SK-N-SH (cell line): ENCODE results near the gene CCHCR1. TPM values are rescaled to one million over a fixed set of nuclear protein-coding genes. Genes with fewer than 3 reads are reported as not detected.

Experiments used
- CTCF ChIA-PET: fragments of 300-600, 350-600 bp; formaldehyde crosslinking; extraction: SDS; loops from one replicate; lab custom pipeline; 2021; lab: Yijun Ruan, JAX
- POLR2A ChIA-PET: fragments of 350-600 bp; sonication (Branson Sonifier 250); formaldehyde crosslinking; extraction: SDS; loops from one replicate; lab custom pipeline; 2020; ENCODE audit warnings: antibody characterized with exemption, inconsistent platforms; lab: Yijun Ruan, JAX
- DNase-seq: peaks from one replicate; pipeline ENCODE4 v3.0.0; 2012
- H2AFZ ChIP-seq: fragments of 200-600 bp; sonication (generic); 2 replicates; pipeline ENCODE4 v1.8.1; 2016; ENCODE audit warnings: antibody characterized with exemption, mild to moderate bottlenecking, low read depth
- H3F3A ChIP-seq: fragments of 200-600 bp; sonication (generic); replicated peaks from 2 replicates; pipeline ENCODE3; 2016; ENCODE audit warnings: antibody characterized with exemption, mild to moderate bottlenecking; ENCODE audit not compliant: insufficient read depth
- H3K27ac ChIP-seq, 2 experiments: fragments of 200-500 bp in 1 of 2; fragments of 200-600 bp in 1 of 2; sonication (Bioruptor generic) in 1 of 2; sonication (generic), shearing (Covaris generic) in 1 of 2; 2 replicates each; pipeline versions ENCODE4 v1.5.1 to v1.6.1; 2014 to 2016; ENCODE audit warnings: low read depth in 2 of 2, inconsistent platforms in 1 of 2, low read length in 1 of 2, mild to moderate bottlenecking in 1 of 2, mixed read lengths in 1 of 2
- H3K27me3 ChIP-seq: fragments of 200-600 bp; sonication (generic), shearing (Covaris generic); 2 replicates; pipeline ENCODE4 v1.6.1; 2016; ENCODE audit warnings: mixed run types; ENCODE audit not compliant: insufficient read depth
- H3K36me3 ChIP-seq, 2 experiments: fragments of 200-500 bp in 1 of 2; fragments of 200-600 bp in 1 of 2; sonication (Bioruptor generic) in 1 of 2; sonication (generic) in 1 of 2; replicated peaks in 1 of 2; 2 replicates each; pipeline versions ENCODE3 to v1.5.1; 2014 to 2016; ENCODE audit warnings: low read length in 1 of 2, mild to moderate bottlenecking in 1 of 2; ENCODE audit not compliant: insufficient read depth in 2 of 2, control insufficient read depth in 1 of 2
- H3K4me1 ChIP-seq, 2 experiments: fragments of 200-500 bp in 1 of 2; fragments of 200-600 bp in 1 of 2; sonication (Bioruptor generic) in 1 of 2; sonication (generic), shearing (Covaris generic) in 1 of 2; 2 replicates each; pipeline versions ENCODE4 v1.5.1 to v1.6.1; 2014 to 2016; ENCODE audit warnings: low read depth in 1 of 2, low read length in 1 of 2, mixed run types in 1 of 2; ENCODE audit not compliant: insufficient read depth in 2 of 2, control insufficient read depth in 1 of 2
- H3K4me2 ChIP-seq: fragments of 200-600 bp; sonication (generic), shearing (Covaris generic); 2 replicates; pipeline ENCODE4 v1.6.1; 2017; ENCODE audit warnings: mixed run types
- H3K4me3 ChIP-seq, 2 experiments: fragments of 200-500 bp in 1 of 2; fragments of 200-600 bp in 1 of 2; sonication (Bioruptor generic) in 1 of 2; sonication (generic), shearing (Covaris generic) in 1 of 2; 2 replicates each; pipeline versions ENCODE4 v1.5.1 to v1.8.1; 2014 to 2016; ENCODE audit warnings: low read depth in 2 of 2, inconsistent platforms in 1 of 2, low read length in 1 of 2, mild to moderate bottlenecking in 1 of 2, mixed read lengths in 1 of 2, moderate library complexity in 1 of 2
- H3K79me2 ChIP-seq: fragments of 200-600 bp; sonication (generic); 2 replicates; pipeline ENCODE4 v1.8.1; 2017; ENCODE audit warnings: mild to moderate bottlenecking; ENCODE audit not compliant: insufficient read depth
- H3K9ac ChIP-seq: fragments of 200-600 bp; sonication (generic); 2 replicates; pipeline ENCODE4 v1.6.1; 2017; ENCODE audit warnings: mixed run types
- H3K9me2 ChIP-seq: fragments of 200-600 bp; sonication (generic); 2 replicates; pipeline ENCODE4 v1.6.1; 2017; ENCODE audit warnings: mixed run types
- H3K9me3 ChIP-seq: fragments of 200-600 bp; sonication (generic); 2 replicates; pipeline ENCODE4 v1.6.1; 2017; ENCODE audit warnings: mixed run types, mild to moderate bottlenecking, moderate library complexity
- H4K20me1 ChIP-seq: fragments of 200-600 bp; sonication (generic); 2 replicates; pipeline ENCODE4 v1.6.1; 2017; ENCODE audit warnings: mild to moderate bottlenecking, mixed run types; ENCODE audit not compliant: insufficient read depth
- CHD2 ChIP-seq: fragments of 150-350 bp; IDR thresholded peaks from 2 replicates; pipeline ENCODE4 v1.6.1; 2018; ENCODE audit warnings: low read length; ENCODE audit not compliant: partially characterized antibody
- ELF1 ChIP-seq: IDR thresholded peaks from 2 replicates; pipeline ENCODE4 v1.4.0; 2012
- EP300 ChIP-seq, 2 experiments: IDR thresholded peaks; 2 replicates each; pipeline versions ENCODE4 v1.4.0 to v1.6.1; 2012; ENCODE audit warnings: borderline replicate concordance in 1 of 2, low read depth in 1 of 2, low read length in 1 of 2
- EZH2phosphoT487 ChIP-seq: fragments of 200-600 bp; sonication (generic); IDR thresholded peaks from 2 replicates; pipeline ENCODE4 v1.6.1; 2017; ENCODE audit warnings: low read depth, mixed run types, mild to moderate bottlenecking, antibody characterized with exemption, moderate library complexity, borderline replicate concordance
- FOSL2 ChIP-seq: IDR thresholded peaks from 2 replicates; pipeline ENCODE4 v1.4.0; 2012; ENCODE audit warnings: low read depth, mild to moderate bottlenecking, moderate library complexity, borderline replicate concordance
- FOXJ3 ChIP-seq: sonication (generic); formaldehyde crosslinking; IDR thresholded peaks from 2 replicates; pipeline ENCODE4 v1.5.1; 2020; ENCODE audit warnings: mild to moderate bottlenecking, missing genetic modification reagents
- FOXM1 ChIP-seq: IDR thresholded peaks from 2 replicates; pipeline ENCODE4 v1.4.0; 2012; ENCODE audit warnings: low read depth, mild to moderate bottlenecking
- GABPA ChIP-seq: IDR thresholded peaks from 2 replicates; pipeline ENCODE4 v1.4.0; 2012; ENCODE audit warnings: low read depth, mild to moderate bottlenecking
- GATA2 ChIP-seq: sonication (generic); formaldehyde crosslinking; IDR thresholded peaks from 2 replicates; pipeline ENCODE4 v1.5.0; 2020; ENCODE audit warnings: mild to moderate bottlenecking, missing genetic modification reagents
- JUND ChIP-seq: IDR thresholded peaks from 2 replicates; pipeline ENCODE4 v1.4.0; 2012
- MEF2A ChIP-seq: IDR thresholded peaks from 2 replicates; pipeline ENCODE4 v1.4.0; 2012; ENCODE audit warnings: low read depth, borderline replicate concordance
- MXI1 ChIP-seq: IDR thresholded peaks from 2 replicates; pipeline ENCODE4 v1.6.1; 2012; ENCODE audit warnings: mild to moderate bottlenecking, low read depth, low read length, improper control_type of control experiment
- NFIC ChIP-seq: IDR thresholded peaks from 2 replicates; pipeline ENCODE4 v1.4.0; 2012; ENCODE audit warnings: borderline replicate concordance
- RXRA ChIP-seq: IDR thresholded peaks from 2 replicates; pipeline ENCODE4 v1.4.0; 2012; ENCODE audit warnings: low read depth, mild to moderate bottlenecking, borderline replicate concordance
- TCF12 ChIP-seq: IDR thresholded peaks from 2 replicates; pipeline ENCODE4 v1.4.0; 2012
- YY1 ChIP-seq: IDR thresholded peaks from 2 replicates; pipeline ENCODE4 v1.4.0; 2012; ENCODE audit warnings: low read depth, mild to moderate bottlenecking
- WGBS: methylation state at CpG from one replicate; pipeline ENCODE4 v1.1.6; 2017; ENCODE audit warnings: low lambda C conversion rate; 5-methylcytosine and 5-hydroxymethylcytosine counted together
- polyA plus RNA-seq, 3 experiments: library from polyadenylated mRNA; depleted of rRNA; stranded (reverse); fragments of >200 nt; gene quantifications; 2 replicates each; pipeline ENCODE4 v1.2.3, GENCODE V29; 2012
- TF ChIP-seq, protein P1 (sequence below): fragments of 150-350 bp; IDR thresholded peaks from 2 replicates; pipeline ENCODE4 v1.6.1; 2016; ENCODE audit warnings: mild to moderate bottlenecking, low read depth, low read length
- TF ChIP-seq, protein P2 (sequence below): IDR thresholded peaks from 2 replicates; pipeline ENCODE4 v1.4.0; 2012; ENCODE audit warnings: low read depth
- TF ChIP-seq, protein P3 (sequence below): IDR thresholded peaks from 2 replicates; pipeline ENCODE4 v1.6.1; 2012; ENCODE audit warnings: mild to moderate bottlenecking, low read depth, low read length, moderate library complexity

Gene CCHCR1
- polyA plus RNA-seq, 1 of the 3 experiments (the other 2 are of a cell fraction), result 18.7 TPM

DNA sequence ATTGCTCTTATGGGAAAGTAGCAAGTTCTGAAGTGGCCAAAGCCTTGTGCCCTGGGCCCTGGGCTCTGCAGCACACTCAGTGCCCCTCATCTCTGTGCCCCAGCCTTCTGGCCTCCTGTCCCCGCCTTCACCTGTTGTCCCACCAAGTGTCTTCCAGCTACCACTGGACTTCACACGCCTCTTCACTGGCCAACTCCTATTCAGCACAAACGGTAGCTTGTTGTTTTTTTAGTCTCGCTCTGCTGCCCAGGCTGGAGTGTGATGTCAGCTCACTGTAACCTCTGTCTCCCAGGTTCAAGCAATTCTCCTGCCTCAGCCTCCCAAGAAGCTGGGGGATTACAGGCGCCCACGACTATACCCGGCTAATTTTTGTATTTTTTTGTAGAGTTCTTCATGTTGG, 4.8 kb downstream of the CCHCR1 start:
- Histone ChIP-seq H4K20me1 (no peaks in the 10 kb centered on the region), H3F3A (no peaks in the 10 kb centered on the region), H3K36me3 (peaks cover 0 to 7% of the 10 kb centered on the region in 2 experiments), H3K9me2 (no peaks in the 10 kb centered on the region), H3K4me2 (no peak overlapping the region), H3K9me3 (no peaks in the 10 kb centered on the region), H3K9ac (no peak overlapping the region), H3K4me3 (no peak overlapping the region), H3K27ac (no peak overlapping the region), H3K4me1 (peaks cover 0 to 6% of the 10 kb centered on the region in 2 experiments; a peak in 1 of 4 replicates), H3K27me3 (no peaks in the 10 kb centered on the region), H3K79me2 (peaks cover 4% of the 10 kb centered on the region; the same call in 1 of the 2 replicates), H2AFZ (no peak overlapping the region)
- DNase-seq, result no peak
- POLR2A ChIA-PET, result no interaction called here
- TF ChIP-seq, protein P1, sequence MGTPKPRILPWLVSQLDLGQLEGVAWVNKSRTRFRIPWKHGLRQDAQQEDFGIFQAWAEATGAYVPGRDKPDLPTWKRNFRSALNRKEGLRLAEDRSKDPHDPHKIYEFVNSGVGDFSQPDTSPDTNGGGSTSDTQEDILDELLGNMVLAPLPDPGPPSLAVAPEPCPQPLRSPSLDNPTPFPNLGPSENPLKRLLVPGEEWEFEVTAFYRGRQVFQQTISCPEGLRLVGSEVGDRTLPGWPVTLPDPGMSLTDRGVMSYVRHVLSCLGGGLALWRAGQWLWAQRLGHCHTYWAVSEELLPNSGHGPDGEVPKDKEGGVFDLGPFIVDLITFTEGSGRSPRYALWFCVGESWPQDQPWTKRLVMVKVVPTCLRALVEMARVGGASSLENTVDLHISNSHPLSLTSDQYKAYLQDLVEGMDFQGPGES, result no peak
- TF ChIP-seq EZH2phosphoT487, result no peak
- no peak for TF ChIP-seq ELF1
- no peak for TF ChIP-seq MXI1
- 74% methylated on average over 7 of the region's 7 CpGs for WGBS
- CTCF ChIA-PET, result interaction anchor here (0.8 to 1.6 kb wide), 4 partner anchors 15 to 44 kb away, joined by 3 to 6 read pairs (median 6); no protein-coding TSS in a partner anchor

DNA sequence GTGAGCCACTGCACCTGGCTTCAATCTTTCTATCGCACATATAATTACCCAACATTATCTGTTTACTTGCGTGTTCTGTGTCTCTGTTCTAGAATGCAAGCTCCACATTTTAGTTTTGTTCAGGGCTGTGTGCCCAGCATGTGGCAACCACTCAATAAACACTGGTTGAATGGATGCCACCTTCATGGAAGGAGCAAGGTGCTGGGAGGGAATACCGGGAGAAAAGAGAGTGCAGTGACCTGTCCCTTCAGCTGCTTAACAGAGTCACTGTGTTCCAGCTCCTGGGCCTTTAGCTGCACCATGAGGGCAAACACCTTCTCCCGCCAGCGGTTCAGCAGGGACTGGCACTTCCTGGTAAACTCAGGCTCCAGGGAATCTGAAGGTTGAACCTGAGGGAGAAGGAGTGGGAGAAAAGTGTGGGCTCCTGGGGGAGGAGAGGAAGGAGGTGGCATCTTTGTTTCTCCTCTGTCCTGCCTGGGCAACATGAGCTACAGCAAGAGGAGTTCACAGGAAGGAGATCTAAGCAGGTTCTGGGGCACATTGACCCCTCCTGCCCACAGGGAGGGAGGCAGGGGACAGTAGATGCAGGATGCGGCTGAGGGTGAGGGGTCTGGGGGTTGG, 7.7 kb downstream of the CCHCR1 start:
- no peak for DNase-seq
- Histone ChIP-seq H3K9me2 (no peaks in the 10 kb centered on the region), H3K27me3 (no peaks in the 10 kb centered on the region), H3K4me1 (no peaks in the 10 kb centered on the region), H3K4me2 (no peak overlapping the region), H3F3A (no peaks in the 10 kb centered on the region), H4K20me1 (no peaks in the 10 kb centered on the region), H3K4me3 (no peak overlapping the region), H2AFZ (no peak overlapping the region), H3K79me2 (no peaks in the 10 kb centered on the region), H3K9me3 (no peaks in the 10 kb centered on the region), H3K27ac (no peak overlapping the region), H3K9ac (no peak overlapping the region), H3K36me3 (peaks cover 0 to 7% of the 10 kb centered on the region in 2 experiments)
- CTCF ChIA-PET, result interaction anchor here (2.3 kb wide), 1 partner anchor 13 kb away, joined by 5 read pairs; no protein-coding TSS in a partner anchor
- POLR2A ChIA-PET, result no interaction called here
- TF ChIP-seq JUND, result no peak
- no peak for TF ChIP-seq FOXM1
- TF ChIP-seq TCF12, result no peak
- no peak for TF ChIP-seq GATA2 (CRISPR knock-in tag)
- 80% methylated on average over 5 of the region's 6 CpGs for WGBS

DNA sequence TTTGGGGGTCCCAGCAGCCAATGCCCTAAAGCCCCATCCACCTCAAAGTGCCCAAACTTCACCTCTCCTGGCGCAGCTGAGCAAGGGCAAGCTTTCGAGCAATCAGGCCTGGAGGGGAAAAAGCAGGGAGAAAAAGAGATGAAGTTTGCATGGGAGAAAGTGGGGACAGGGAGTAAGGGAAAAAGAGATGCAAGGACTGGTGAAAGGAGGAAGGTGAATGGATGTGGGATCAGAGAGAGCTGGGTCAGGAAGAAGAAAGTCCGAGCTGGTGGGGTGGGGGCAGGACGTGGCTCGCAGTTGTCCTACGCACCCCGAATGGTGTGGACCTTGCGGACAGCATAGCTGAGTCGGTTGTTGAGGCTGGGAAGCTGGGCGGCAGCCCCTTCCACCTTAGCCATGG, 12.2 kb downstream of the CCHCR1 start:
- TF ChIP-seq FOSL2 (no peak), GATA2 (CRISPR knock-in tag) (no peak), FOXJ3 (CRISPR knock-in tag) (no peak), MEF2A (no peak), EP300 (IDR thresholded peaks at IDR 0.05; ENCODE audit: borderline replicate concordance in 1 of 2, low read depth in 1 of 2, low read length in 1 of 2) (no peak), CHD2 (no peak), GABPA (no peak), RXRA (no peak), ELF1 (no peak), YY1 (no peak), NFIC (no peak)
- TF ChIP-seq, protein P2, sequence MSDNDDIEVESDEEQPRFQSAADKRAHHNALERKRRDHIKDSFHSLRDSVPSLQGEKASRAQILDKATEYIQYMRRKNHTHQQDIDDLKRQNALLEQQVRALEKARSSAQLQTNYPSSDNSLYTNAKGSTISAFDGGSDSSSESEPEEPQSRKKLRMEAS, result no peak
- TF ChIP-seq, protein P3, sequence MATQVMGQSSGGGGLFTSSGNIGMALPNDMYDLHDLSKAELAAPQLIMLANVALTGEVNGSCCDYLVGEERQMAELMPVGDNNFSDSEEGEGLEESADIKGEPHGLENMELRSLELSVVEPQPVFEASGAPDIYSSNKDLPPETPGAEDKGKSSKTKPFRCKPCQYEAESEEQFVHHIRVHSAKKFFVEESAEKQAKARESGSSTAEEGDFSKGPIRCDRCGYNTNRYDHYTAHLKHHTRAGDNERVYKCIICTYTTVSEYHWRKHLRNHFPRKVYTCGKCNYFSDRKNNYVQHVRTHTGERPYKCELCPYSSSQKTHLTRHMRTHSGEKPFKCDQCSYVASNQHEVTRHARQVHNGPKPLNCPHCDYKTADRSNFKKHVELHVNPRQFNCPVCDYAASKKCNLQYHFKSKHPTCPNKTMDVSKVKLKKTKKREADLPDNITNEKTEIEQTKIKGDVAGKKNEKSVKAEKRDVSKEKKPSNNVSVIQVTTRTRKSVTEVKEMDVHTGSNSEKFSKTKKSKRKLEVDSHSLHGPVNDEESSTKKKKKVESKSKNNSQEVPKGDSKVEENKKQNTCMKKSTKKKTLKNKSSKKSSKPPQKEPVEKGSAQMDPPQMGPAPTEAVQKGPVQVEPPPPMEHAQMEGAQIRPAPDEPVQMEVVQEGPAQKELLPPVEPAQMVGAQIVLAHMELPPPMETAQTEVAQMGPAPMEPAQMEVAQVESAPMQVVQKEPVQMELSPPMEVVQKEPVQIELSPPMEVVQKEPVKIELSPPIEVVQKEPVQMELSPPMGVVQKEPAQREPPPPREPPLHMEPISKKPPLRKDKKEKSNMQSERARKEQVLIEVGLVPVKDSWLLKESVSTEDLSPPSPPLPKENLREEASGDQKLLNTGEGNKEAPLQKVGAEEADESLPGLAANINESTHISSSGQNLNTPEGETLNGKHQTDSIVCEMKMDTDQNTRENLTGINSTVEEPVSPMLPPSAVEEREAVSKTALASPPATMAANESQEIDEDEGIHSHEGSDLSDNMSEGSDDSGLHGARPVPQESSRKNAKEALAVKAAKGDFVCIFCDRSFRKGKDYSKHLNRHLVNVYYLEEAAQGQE, result no peak
- Histone ChIP-seq H3F3A (peaks cover 9% of the 10 kb centered on the region), H3K4me1 (peaks cover 0 to 11% of the 10 kb centered on the region in 2 experiments; a peak in 1 of 4 replicates), H3K9ac (no peak overlapping the region), H4K20me1 (no peaks in the 10 kb centered on the region), H3K79me2 (no peaks in the 10 kb centered on the region), H3K4me3 (no peak overlapping the region), H3K4me2 (no peak overlapping the region), H3K9me2 (no peaks in the 10 kb centered on the region), H3K36me3 (peaks cover 0 to 2% of the 10 kb centered on the region in 2 experiments), H3K27ac (no peak overlapping the region), H3K9me3 (no peaks in the 10 kb centered on the region), H2AFZ (no peak overlapping the region), H3K27me3 (no peaks in the 10 kb centered on the region)
- WGBS, result 91% methylated on average over 8 of the region's 10 CpGs
- CTCF ChIA-PET, result interaction anchor here (0.6 to 4.3 kb wide), 5 partner anchors 8 to 222 kb away, joined by 3 to 23 read pairs (median 4); no protein-coding TSS in a partner anchor
- DNase-seq, result no peak
- POLR2A ChIA-PET, result no interaction called here
